Ectodermal cell (in vitro differentiated cells): ENCODE data around the gene UBASH3A.

Experiments
- H3K27ac ChIP-seq: 2 replicates; pipeline ENCODE4 v1.7.0; 2013; ENCODE audit warnings: mild to moderate bottlenecking, low read depth, low read length; ENCODE audit not compliant: insufficient read depth, poor library complexity, severe bottlenecking
- H3K27me3 ChIP-seq: 2 replicates; pipeline ENCODE4 v1.7.0; 2013; ENCODE audit warnings: mild to moderate bottlenecking, low read length; ENCODE audit not compliant: insufficient read depth, control insufficient read depth, poor library complexity, severe bottlenecking
- H3K36me3 ChIP-seq: one replicate; pipeline ENCODE4 v1.7.0; 2013; ENCODE audit warnings: low read length; ENCODE audit not compliant: control insufficient read depth, insufficient read depth
- H3K4me1 ChIP-seq: one replicate; pipeline ENCODE4 v1.7.0; 2013; ENCODE audit warnings: low read length; ENCODE audit not compliant: control insufficient read depth, insufficient read depth
- H3K4me3 ChIP-seq: 2 replicates; pipeline ENCODE4 v1.7.0; 2013; ENCODE audit warnings: low read depth, low read length, control low read depth; ENCODE audit not compliant: insufficient read depth
- H3K9me3 ChIP-seq: 2 replicates; pipeline ENCODE4 v1.7.0; 2013; ENCODE audit warnings: mild to moderate bottlenecking, low read length, moderate library complexity; ENCODE audit not compliant: control insufficient read depth
- whole genome bisulfite sequencing, 2 experiments: methylation state at CpG; one replicate each; pipeline ENCODE4 v1.1.7; 2013; ENCODE audit warnings: missing lambda C conversion rate in 2 of 2; 5-methylcytosine and 5-hydroxymethylcytosine counted together

UBASH3A gene

GRCh38 chr21:42397746-42398394, 5.8 kb upstream of the UBASH3A start:
- 92 to 96% methylated on average over 14 of the region's 14 CpGs for WGBS, 2 experiments
- H3K4me3 ChIP-seq, result no peak overlapping the region
- no peaks in the 10 kb centered on the region for H3K9me3 ChIP-seq
- no peaks in the 10 kb centered on the region for H3K27me3 ChIP-seq
- no peaks in the 10 kb centered on the region for H3K36me3 ChIP-seq
- no peaks in the 10 kb centered on the region for H3K4me1 ChIP-seq
- H3K27ac ChIP-seq, result no peak overlapping the region

GRCh38 chr21:42398436-42399028, 5.2 kb upstream of the UBASH3A start:
- Histone ChIP-seq H3K9me3 (no peaks in the 10 kb centered on the region), H3K36me3 (no peaks in the 10 kb centered on the region), H3K4me1 (no peaks in the 10 kb centered on the region), H3K4me3 (no peak overlapping the region), H3K27me3 (no peaks in the 10 kb centered on the region), H3K27ac (no peak overlapping the region)
- whole genome bisulfite sequencing, 2 experiments, result 73 to 75% methylated on average over 12 of the region's 12 CpGs

GRCh38 chr21:42400525-42400924, 3.2 kb upstream of the UBASH3A start:
- 91 to 92% methylated on average over 4 of the region's 4 CpGs for WGBS, 2 experiments
- Histone ChIP-seq H3K27ac (no peak overlapping the region), H3K9me3 (no peaks in the 10 kb centered on the region), H3K4me1 (no peaks in the 10 kb centered on the region), H3K36me3 (no peaks in the 10 kb centered on the region), H3K27me3 (no peaks in the 10 kb centered on the region), H3K4me3 (no peak overlapping the region)

- no peaks in the 10 kb centered on the region for H3K4me1 ChIP-seq
- no peaks in the 10 kb centered on the region for H3K9me3 ChIP-seq
- no peak overlapping the region for H3K4me3 ChIP-seq
- no peaks in the 10 kb centered on the region for H3K36me3 ChIP-seq
- no peak overlapping the region for H3K27ac ChIP-seq
- no peaks in the 10 kb centered on the region for H3K27me3 ChIP-seq
- WGBS, 2 experiments, result 72 to 84% methylated on average over 3 of the region's 3 CpGs
Measured at GRCh38 chr21:42401154-42401553, 2.5 kb upstream of the UBASH3A start.

- Histone ChIP-seq H3K4me3 (no peak overlapping the region), H3K27me3 (no peaks in the 10 kb centered on the region), H3K4me1 (no peaks in the 10 kb centered on the region), H3K9me3 (no peaks in the 10 kb centered on the region), H3K27ac (no peak overlapping the region), H3K36me3 (no peaks in the 10 kb centered on the region)
- WGBS, 2 experiments, result 85 to 96% methylated on average over 2 of the region's 2 CpGs
Measured at GRCh38 chr21:42401820-42402251, 1.9 kb upstream of the UBASH3A start.

- Histone ChIP-seq H3K4me3 (no peak overlapping the region), H3K36me3 (no peaks in the 10 kb centered on the region)
- WGBS, 2 experiments, result 87 to 88% methylated on average over 10 of the region's 10 CpGs
Measured at GRCh38 chr21:42404539-42404938, 837 bp downstream of the UBASH3A start.

GRCh38 chr21:42405064-42406013, 1.6 kb downstream of the UBASH3A start:
- Histone ChIP-seq H3K36me3 (no peaks in the 10 kb centered on the region), H3K27ac (no peak overlapping the region), H3K27me3 (no peaks in the 10 kb centered on the region), H3K4me1 (peaks cover 5% of the 10 kb centered on the region), H3K9me3 (no peaks in the 10 kb centered on the region), H3K4me3 (no peak overlapping the region)
- 91% methylated on average over 22 of the region's 23 CpGs for WGBS, 2 experiments

More at GRCh38 chr21:42404539-42404938, 837 bp downstream of the UBASH3A start:
- no peaks in the 10 kb centered on the region for H3K4me1 ChIP-seq
- H3K27ac ChIP-seq, result no peak overlapping the region
- H3K27me3 ChIP-seq, result no peaks in the 10 kb centered on the region
- H3K9me3 ChIP-seq, result no peaks in the 10 kb centered on the region

- Histone ChIP-seq H3K36me3 (no peaks in the 10 kb centered on the region), H3K9me3 (no peaks in the 10 kb centered on the region), H3K27me3 (no peaks in the 10 kb centered on the region), H3K4me3 (no peak overlapping the region), H3K4me1 (peaks cover 5% of the 10 kb centered on the region), H3K27ac (no peak overlapping the region)
- 87 to 88% methylated on average over 10 of the region's 10 CpGs for WGBS, 2 experiments
Measured at GRCh38 chr21:42406201-42406621, 2.5 kb downstream of the UBASH3A start.

- H3K9me3 ChIP-seq, result no peaks in the 10 kb centered on the region
- no peaks in the 10 kb centered on the region for H3K36me3 ChIP-seq
- peaks cover 5% of the 10 kb centered on the region for H3K4me1 ChIP-seq
- 92 to 95% methylated on average over 7 of the region's 7 CpGs for WGBS, 2 experiments
- H3K27ac ChIP-seq, result no peak overlapping the region
- no peaks in the 10 kb centered on the region for H3K27me3 ChIP-seq
- H3K4me3 ChIP-seq, result no peak overlapping the region
Measured at GRCh38 chr21:42406866-42407265, 3.2 kb downstream of the UBASH3A start.

- H3K4me1 ChIP-seq, result peaks cover 5% of the 10 kb centered on the region
- H3K4me3 ChIP-seq, result no peak overlapping the region
- no peaks in the 10 kb centered on the region for H3K27me3 ChIP-seq
- no peak overlapping the region for H3K27ac ChIP-seq
- H3K36me3 ChIP-seq, result no peaks in the 10 kb centered on the region
- no peaks in the 10 kb centered on the region for H3K9me3 ChIP-seq
- 95 to 96% methylated on average over 4 to 5 of the region's 5 CpGs for WGBS, 2 experiments
Measured at GRCh38 chr21:42407476-42407875, 3.8 kb downstream of the UBASH3A start.
